MM.1S (cell line): Measurements from ENCODE around the gene FBXO46.

Source experiments
- DNase-seq: peaks from one replicate; pipeline ENCODE4 v3.0.0-alpha.2; 2015
- H2AFZ ChIP-seq: fragments of 300-600 bp; sonication (generic); 2 replicates; pipeline ENCODE4 v1.6.0; 2016; ENCODE audit warnings: antibody characterized with exemption, low read length
- H3F3A ChIP-seq: fragments of 300-600 bp; sonication (generic); 2 replicates; pipeline ENCODE4 v1.6.1; 2016; ENCODE audit warnings: mild to moderate bottlenecking, antibody characterized with exemption, low read length, moderate library complexity, mixed read lengths; ENCODE audit not compliant: insufficient read depth
- H3K27ac ChIP-seq: fragments of 300-600 bp; sonication (generic); 2 replicates; pipeline ENCODE4 v1.5.1; 2016; ENCODE audit warnings: mild to moderate bottlenecking, low read length
- H3K27me3 ChIP-seq: fragments of 300-600 bp; sonication (generic); replicated peaks from 2 replicates; pipeline ENCODE4 v1.6.0; 2016; ENCODE audit warnings: low read length; ENCODE audit not compliant: insufficient read depth
- H3K36me3 ChIP-seq: fragments of 300-600 bp; sonication (generic); replicated peaks from 2 replicates; pipeline ENCODE4 v1.6.1; 2016; ENCODE audit warnings: mild to moderate bottlenecking, low read length, mixed read lengths; ENCODE audit not compliant: insufficient read depth
- H3K4me1 ChIP-seq: fragments of 300-600 bp; sonication (generic); 2 replicates; pipeline ENCODE4 v1.6.1; 2016; ENCODE audit warnings: low read length, mixed read lengths
- H3K4me2 ChIP-seq: fragments of 300-600 bp; sonication (generic); 2 replicates; pipeline ENCODE4 v1.6.0; 2016; ENCODE audit warnings: low read depth, low read length
- H3K4me3 ChIP-seq: fragments of 300-600 bp; sonication (generic); 2 replicates; pipeline ENCODE4 v1.5.1; 2016; ENCODE audit warnings: low read length, mixed read lengths
- H3K79me2 ChIP-seq: fragments of 300-600 bp; sonication (generic); 2 replicates; pipeline ENCODE4 v1.6.1; 2016; ENCODE audit warnings: mixed run types, low read length, mixed read lengths
- H3K9ac ChIP-seq: fragments of 300-600 bp; sonication (generic); 2 replicates; pipeline ENCODE4 v1.6.1; 2016; ENCODE audit warnings: low read length, mixed read lengths
- H3K9me2 ChIP-seq: fragments of 300-600 bp; sonication (generic); replicated peaks from 2 replicates; pipeline ENCODE4 v1.6.1; 2016; ENCODE audit warnings: mild to moderate bottlenecking, low read length, mixed read lengths; ENCODE audit not compliant: insufficient read depth
- H3K9me3 ChIP-seq: fragments of 300-600 bp; sonication (generic); replicated peaks from 2 replicates; pipeline ENCODE4 v1.6.1; 2016; ENCODE audit warnings: mild to moderate bottlenecking, low read length, mixed read lengths; ENCODE audit not compliant: insufficient read depth
- H4K20me1 ChIP-seq: fragments of 300-600 bp; sonication (generic); 2 replicates; pipeline ENCODE4 v1.6.1; 2016; ENCODE audit warnings: mild to moderate bottlenecking, low read length, moderate library complexity, mixed read lengths; ENCODE audit not compliant: insufficient read depth
- CTCF ChIP-seq: fragments of 300-600 bp; sonication (generic); IDR thresholded peaks from 2 replicates; pipeline ENCODE4 v1.5.1; 2016; ENCODE audit warnings: antibody characterized with exemption, low read length, mixed read lengths
- EZH2 ChIP-seq: fragments of 300-600 bp; sonication (generic); optimal IDR thresholded peaks from 2 replicates; pipeline ENCODE3; 2017; ENCODE audit warnings: low read depth, mild to moderate bottlenecking, antibody characterized with exemption, low read length, mixed read lengths
- EZH2phosphoT487 ChIP-seq: fragments of 300-600 bp; sonication (generic); IDR thresholded peaks from 2 replicates; pipeline ENCODE4 v1.6.1; 2018; ENCODE audit warnings: antibody characterized with exemption, low read length

The FBXO46 gene

GRCh38 chr19:45774765-45775164 is 44.1 kb upstream of the FBXO46 start:
- TF ChIP-seq EZH2phosphoT487 = no peak
- no peak for TF ChIP-seq EZH2
- TF ChIP-seq CTCF = no peak
- H3K4me1 ChIP-seq = peaks cover 7% of the 10 kb centered on the region
- H3K4me2 ChIP-seq = no peak overlapping the region
- H3F3A ChIP-seq = peaks cover 11% of the 10 kb centered on the region
- no peak overlapping the region for H2AFZ ChIP-seq
- no peaks in the 10 kb centered on the region for H3K36me3 ChIP-seq
- no peaks in the 10 kb centered on the region for H3K9me2 ChIP-seq
- no peaks in the 10 kb centered on the region for H3K79me2 ChIP-seq
- no peak overlapping the region for H3K9ac ChIP-seq
- no peaks in the 10 kb centered on the region for H4K20me1 ChIP-seq
- no peak overlapping the region for H3K27ac ChIP-seq
- H3K27me3 ChIP-seq = no peaks in the 10 kb centered on the region
- DNase-seq = no peak
- no peak overlapping the region for H3K4me3 ChIP-seq
- no peaks in the 10 kb centered on the region for H3K9me3 ChIP-seq

- no peak overlapping the region for H2AFZ ChIP-seq
- H3K27ac ChIP-seq = no peak overlapping the region
- TF ChIP-seq EZH2phosphoT487 (no peak), EZH2 (no peak), CTCF (no peak)
- H3K9me3 ChIP-seq = no peaks in the 10 kb centered on the region
- no peak overlapping the region for H3K4me2 ChIP-seq
- no peak for DNase-seq
- H3K4me1 ChIP-seq = peaks cover 5% of the 10 kb centered on the region
- H3K4me3 ChIP-seq = no peak overlapping the region
- no peaks in the 10 kb centered on the region for H3K27me3 ChIP-seq
- peaks cover 14% of the 10 kb centered on the region for H3F3A ChIP-seq
- no peaks in the 10 kb centered on the region for H4K20me1 ChIP-seq
- H3K9me2 ChIP-seq = no peaks in the 10 kb centered on the region
- H3K9ac ChIP-seq = no peak overlapping the region
- no peaks in the 10 kb centered on the region for H3K36me3 ChIP-seq
- H3K79me2 ChIP-seq = no peaks in the 10 kb centered on the region
Measured at GRCh38 chr19:45773384-45773783, 42.7 kb upstream of the FBXO46 start.

GRCh38 chr19:45772912-45773311 is 42.2 kb upstream of the FBXO46 start:
- Histone ChIP-seq H3K9ac (no peak overlapping the region), H3K4me3 (no peak overlapping the region), H3F3A (peaks cover 14% of the 10 kb centered on the region), H2AFZ (no peak overlapping the region), H3K27me3 (peaks cover 3% of the 10 kb centered on the region; the same call in 1 of the 2 replicates), H3K4me2 (no peak overlapping the region), H3K79me2 (no peaks in the 10 kb centered on the region), H3K9me3 (no peaks in the 10 kb centered on the region), H3K4me1 (peaks cover 5% of the 10 kb centered on the region), H3K36me3 (no peaks in the 10 kb centered on the region), H4K20me1 (no peaks in the 10 kb centered on the region), H3K9me2 (no peaks in the 10 kb centered on the region), H3K27ac (no peak overlapping the region)
- TF ChIP-seq EZH2phosphoT487 (no peak), EZH2 (no peak), CTCF (no peak)
- no peak for DNase-seq
